GM10248 (cell line): Measurements from ENCODE around the gene MYO9A.

Experiments
- CTCF ChIA-PET: fragments of 300-600 bp; sonication (Branson Sonifier 250); formaldehyde crosslinking; extraction: SDS; loops from one replicate; lab custom pipeline; 2021; ENCODE audit warnings: antibody characterized with exemption; lab: Yijun Ruan, JAX
- POLR2A ChIA-PET: fragments of 350-650 bp; sonication (Branson Sonifier 250); formaldehyde crosslinking; extraction: SDS; loops from one replicate; lab custom pipeline; 2020; ENCODE audit warnings: antibody characterized with exemption; lab: Yijun Ruan, JAX
- DNase-seq: peaks from one replicate; pipeline ENCODE4 v3.0.0; 2012; ENCODE audit errors: extremely low spot score
- TF ChIP-seq, protein P1 (sequence below): IDR thresholded peaks from 2 replicates; pipeline ENCODE4 v1.5.1; 2012; ENCODE audit warnings: mild to moderate bottlenecking, low read depth; ENCODE audit errors: extremely low read depth, missing control alignments, control extremely low read depth

MYO9A gene

DNA sequence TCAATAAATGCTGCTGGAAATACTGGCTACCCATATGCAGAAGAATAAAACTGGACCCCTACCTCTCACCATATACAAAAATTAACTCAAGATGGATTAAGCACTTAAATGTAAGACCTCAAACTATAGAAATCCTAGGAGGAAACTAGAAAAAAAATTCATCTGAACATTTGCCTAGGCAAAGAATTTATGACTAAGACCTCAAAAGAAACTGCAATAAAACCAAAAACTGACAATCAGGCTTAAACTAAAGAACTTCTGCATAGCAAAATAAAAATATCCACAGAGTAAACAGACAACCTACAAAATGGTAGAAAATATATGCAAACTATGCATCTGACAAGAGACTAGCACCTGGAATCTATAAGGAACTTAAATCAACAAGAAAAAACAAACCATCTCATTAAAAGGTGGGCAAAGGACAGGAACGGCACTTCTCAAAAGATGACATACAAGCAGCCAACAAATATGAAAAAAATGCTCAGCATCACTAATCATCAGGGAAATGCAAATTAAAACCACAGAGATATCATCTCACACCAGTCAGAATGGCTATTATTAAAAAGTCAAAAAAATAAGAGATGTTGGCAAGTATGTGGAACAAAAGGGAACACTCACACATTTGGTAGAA lies 47.0 kb downstream of the MYO9A start:
- no peak for DNase-seq
- CTCF ChIA-PET: no interaction called here
- TF ChIP-seq, protein P1, sequence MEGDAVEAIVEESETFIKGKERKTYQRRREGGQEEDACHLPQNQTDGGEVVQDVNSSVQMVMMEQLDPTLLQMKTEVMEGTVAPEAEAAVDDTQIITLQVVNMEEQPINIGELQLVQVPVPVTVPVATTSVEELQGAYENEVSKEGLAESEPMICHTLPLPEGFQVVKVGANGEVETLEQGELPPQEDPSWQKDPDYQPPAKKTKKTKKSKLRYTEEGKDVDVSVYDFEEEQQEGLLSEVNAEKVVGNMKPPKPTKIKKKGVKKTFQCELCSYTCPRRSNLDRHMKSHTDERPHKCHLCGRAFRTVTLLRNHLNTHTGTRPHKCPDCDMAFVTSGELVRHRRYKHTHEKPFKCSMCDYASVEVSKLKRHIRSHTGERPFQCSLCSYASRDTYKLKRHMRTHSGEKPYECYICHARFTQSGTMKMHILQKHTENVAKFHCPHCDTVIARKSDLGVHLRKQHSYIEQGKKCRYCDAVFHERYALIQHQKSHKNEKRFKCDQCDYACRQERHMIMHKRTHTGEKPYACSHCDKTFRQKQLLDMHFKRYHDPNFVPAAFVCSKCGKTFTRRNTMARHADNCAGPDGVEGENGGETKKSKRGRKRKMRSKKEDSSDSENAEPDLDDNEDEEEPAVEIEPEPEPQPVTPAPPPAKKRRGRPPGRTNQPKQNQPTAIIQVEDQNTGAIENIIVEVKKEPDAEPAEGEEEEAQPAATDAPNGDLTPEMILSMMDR: no peak
- POLR2A ChIA-PET: no interaction called here

DNA sequence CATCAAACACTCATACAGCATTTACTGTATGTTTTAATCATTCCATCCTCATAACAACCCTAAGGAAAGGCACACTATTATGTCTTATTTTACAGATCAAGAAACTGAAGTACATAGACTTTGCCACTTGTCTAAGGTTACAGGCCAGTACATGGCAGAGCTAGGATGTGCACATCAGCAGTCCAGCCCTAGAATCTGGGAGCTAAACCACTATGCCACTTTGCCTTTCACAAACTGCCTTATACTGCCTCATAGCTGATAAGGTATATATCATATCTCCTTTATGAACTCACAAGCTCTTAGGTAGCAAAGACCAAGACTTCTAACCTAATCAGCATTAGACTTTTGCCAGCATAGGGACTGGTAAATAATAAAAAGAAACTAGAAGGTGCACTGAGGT lies 49.1 kb downstream of the MYO9A start:
- no peak for DNase-seq
- TF ChIP-seq, protein P1: no peak
- POLR2A ChIA-PET: no interaction called here
- CTCF ChIA-PET: no interaction called here

DNA sequence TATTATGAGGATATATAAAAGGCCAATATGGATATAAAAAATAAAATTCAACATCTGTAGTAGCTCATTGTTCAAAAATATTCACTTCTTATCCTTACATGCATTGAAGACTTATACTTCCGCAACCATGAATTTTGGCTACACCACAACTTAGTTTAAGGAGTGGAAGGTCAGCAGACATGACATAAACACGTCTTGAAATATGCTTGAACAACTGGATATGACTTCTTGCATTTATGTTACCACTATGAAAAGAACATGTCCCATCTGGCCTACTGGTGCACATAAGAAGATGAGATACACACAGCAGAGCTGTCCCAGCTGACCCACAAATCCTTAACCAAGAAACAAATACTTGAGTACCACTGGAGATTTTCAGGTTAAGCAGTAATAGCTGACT lies 52.1 kb downstream of the MYO9A start:
- TF ChIP-seq, protein P1: no peak
- POLR2A ChIA-PET: interaction anchor here (0.6 kb wide), 1 partner anchor 258 kb away, joined by 6 read pairs; no protein-coding TSS in a partner anchor
- no peak for DNase-seq
- CTCF ChIA-PET: interaction anchor here (0.9 to 1.6 kb wide), 4 partner anchors 9 to 24 kb away, joined by 3 to 6 read pairs (median 4); no protein-coding TSS in a partner anchor

DNA sequence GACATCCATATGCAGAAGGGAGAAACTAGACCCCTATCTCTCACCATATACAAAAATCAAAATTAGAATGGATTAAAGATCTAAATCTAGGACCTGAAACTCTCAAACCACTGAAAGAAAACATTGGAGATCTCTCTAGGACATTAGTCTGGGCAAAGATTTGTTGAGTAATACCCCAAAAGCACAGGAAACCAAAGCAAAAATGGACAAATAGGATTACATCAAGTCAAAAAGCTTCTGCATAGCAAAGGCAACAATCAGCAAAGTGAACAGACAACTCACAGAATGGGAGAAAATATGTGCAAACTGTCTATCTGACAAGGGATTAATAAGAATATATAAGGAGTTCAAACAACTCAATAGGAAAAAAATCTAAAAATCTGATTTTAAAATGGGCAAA lies 54.8 kb downstream of the MYO9A start:
- DNase-seq: no peak
- ChIA-PET CTCF (interaction anchor here (1.0 to 2.1 kb wide), 3 partner anchors 11 to 89 kb away, joined by 3 to 4 read pairs (median 4); no protein-coding TSS in a partner anchor), POLR2A (no interaction called here)
- TF ChIP-seq, protein P1: no peak

DNA sequence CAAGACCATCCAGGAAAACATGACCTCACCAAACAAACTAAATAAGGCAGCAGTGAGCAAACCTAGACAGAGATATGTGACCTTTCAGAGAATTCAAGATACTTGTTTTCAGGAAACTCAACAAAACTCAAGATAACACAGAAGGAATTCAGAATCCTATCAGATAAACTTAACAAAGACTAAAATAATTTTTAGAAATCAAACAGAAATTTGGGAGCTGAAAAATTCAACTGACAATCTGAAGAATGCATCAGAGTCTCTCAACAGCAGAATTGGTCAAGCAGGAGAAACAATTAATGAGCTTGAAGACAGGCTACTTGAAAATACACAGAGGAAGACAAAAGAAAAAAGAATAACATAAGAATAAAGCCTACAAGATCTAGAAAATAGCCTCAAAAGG lies 55.6 kb downstream of the MYO9A start:
- no peak for DNase-seq
- TF ChIP-seq, protein P1: no peak
- CTCF ChIA-PET: interaction anchor here (1.0 to 2.1 kb wide), 3 partner anchors 10 to 27 kb away, joined by 4 read pairs; no protein-coding TSS in a partner anchor
- POLR2A ChIA-PET: no interaction called here

DNA sequence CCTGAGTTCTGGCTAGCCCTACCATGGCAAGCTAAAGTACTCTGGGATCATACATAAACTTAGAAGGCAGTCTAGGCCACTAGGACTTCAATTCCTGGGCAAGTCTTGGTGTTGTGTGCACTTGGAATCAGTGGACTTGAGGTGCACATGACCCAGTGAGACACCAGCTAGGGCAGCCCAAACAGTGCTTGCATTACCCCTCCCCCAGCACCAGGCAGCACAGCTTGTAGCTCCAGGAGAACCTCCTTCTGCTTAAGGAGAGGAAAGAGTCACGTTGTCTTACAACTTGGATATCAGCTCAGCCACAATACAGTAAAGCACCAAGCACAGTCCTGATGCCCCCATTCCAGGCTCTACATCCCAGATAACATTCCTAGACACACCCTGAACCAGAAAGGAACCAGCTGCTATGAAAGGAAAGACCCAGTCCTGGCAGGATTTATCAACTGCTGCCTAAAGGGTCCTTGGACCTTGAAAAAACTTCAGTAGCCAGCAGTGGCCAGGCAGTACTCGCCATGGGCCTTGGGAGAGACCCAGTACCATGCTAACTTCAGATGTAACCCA lies 57.2 kb downstream of the MYO9A start:
- POLR2A ChIA-PET: no interaction called here
- CTCF ChIA-PET: interaction anchor here (1.4 to 1.5 kb wide), 2 partner anchors 28 to 30 kb away, joined by 4 read pairs; no protein-coding TSS in a partner anchor
- TF ChIP-seq, protein P1: no peak
- DNase-seq: no peak
